HEK293T (cell line): ENCODE results near the gene HSCB.

ENCODE experiments used
- ELF4 ChIP-seq: fragments of 450-650 bp; IDR thresholded peaks from 2 replicates; pipeline ENCODE4 v1.6.1; 2017; ENCODE audit warnings: antibody characterized with exemption
- FOXA1 ChIP-seq: fragments of 450-650 bp; IDR thresholded peaks from 2 replicates; pipeline ENCODE4 v1.6.1; 2016; ENCODE audit warnings: mild to moderate bottlenecking
- FOXM1 ChIP-seq: fragments of 450-650 bp; IDR thresholded peaks from 2 replicates; pipeline ENCODE4 v1.6.1; 2017; ENCODE audit warnings: mild to moderate bottlenecking, borderline replicate concordance
- HDGF ChIP-seq: fragments of 450-650 bp; IDR thresholded peaks from 2 replicates; pipeline ENCODE4 v1.6.1; 2017; ENCODE audit warnings: antibody characterized with exemption, borderline replicate concordance
- L3MBTL2 ChIP-seq: fragments of 450-650 bp; conservative IDR thresholded peaks from 2 replicates; pipeline ENCODE4 v1.6.1; 2016; ENCODE audit warnings: mild to moderate bottlenecking
- SP1 ChIP-seq: fragments of 450-650 bp; IDR thresholded peaks from 2 replicates; pipeline ENCODE4 v1.6.1; 2017

DNA sequence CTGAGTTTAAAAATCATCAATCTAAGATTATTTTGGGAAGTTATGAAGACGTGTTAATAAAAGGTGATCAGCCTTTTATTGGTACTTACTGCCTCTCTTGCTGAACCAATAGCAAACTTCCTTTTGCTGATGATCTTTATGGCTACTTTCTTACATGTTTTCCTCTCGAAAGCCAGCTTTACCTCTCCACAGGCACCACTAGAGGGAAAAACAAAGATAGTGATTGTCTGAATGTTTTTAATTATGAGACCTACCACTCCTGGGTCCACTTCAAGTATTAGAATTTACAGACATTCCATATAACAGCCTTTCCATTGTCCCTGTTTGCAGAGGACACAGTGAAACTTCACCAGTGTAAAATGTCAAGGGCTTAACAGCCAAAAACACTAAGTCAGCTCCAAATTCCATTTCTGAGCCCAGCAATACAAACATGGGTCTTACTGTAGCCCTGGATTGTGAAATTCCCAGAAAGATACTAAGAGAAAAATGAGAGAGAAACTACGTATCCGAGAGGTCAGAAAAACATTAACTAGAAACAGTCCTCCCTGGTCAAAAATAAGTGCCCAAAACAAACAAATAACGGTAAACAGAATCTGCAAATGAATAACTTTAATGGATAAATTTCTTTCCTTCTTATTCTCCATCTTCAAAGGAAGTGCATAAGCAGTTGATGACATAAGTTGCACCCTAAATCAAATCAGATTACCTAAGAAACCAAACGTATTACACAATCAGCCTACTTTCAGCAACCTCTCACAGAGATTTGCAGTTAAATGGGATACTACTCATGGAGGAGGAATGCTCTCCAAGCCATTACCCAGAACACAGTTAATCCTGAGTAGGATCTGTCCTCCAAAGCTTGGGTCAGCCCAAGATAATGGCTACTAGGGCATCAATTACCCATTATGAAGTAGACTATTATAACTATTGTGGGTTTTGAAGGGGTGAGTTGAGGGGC, 29.7 kb upstream of the HSCB start:
- TF ChIP-seq HDGF: no peak
- TF ChIP-seq ELF4: no peak
- no peak for TF ChIP-seq SP1
- TF ChIP-seq FOXA1: no peak
- TF ChIP-seq FOXM1: no peak
- no peak for TF ChIP-seq L3MBTL2
